NT2/D1 (cell line): Measurements from ENCODE around the gene CDK5R1.

ENCODE experiments used
- SUZ12 ChIP-seq: IDR thresholded peaks from 2 replicates; pipeline ENCODE4 v1.6.1; 2011; ENCODE audit not compliant: insufficient read length, insufficient read depth; ENCODE audit errors: extremely low read depth
- YY1 ChIP-seq: IDR thresholded peaks from 2 replicates; pipeline ENCODE4 v1.6.1; 2011; ENCODE audit not compliant: insufficient read length, insufficient read depth
- ZNF274 ChIP-seq: IDR thresholded peaks from 2 replicates; pipeline ENCODE4 v1.6.1; 2011; ENCODE audit warnings: mild to moderate bottlenecking, low read depth, low read length

DNA sequence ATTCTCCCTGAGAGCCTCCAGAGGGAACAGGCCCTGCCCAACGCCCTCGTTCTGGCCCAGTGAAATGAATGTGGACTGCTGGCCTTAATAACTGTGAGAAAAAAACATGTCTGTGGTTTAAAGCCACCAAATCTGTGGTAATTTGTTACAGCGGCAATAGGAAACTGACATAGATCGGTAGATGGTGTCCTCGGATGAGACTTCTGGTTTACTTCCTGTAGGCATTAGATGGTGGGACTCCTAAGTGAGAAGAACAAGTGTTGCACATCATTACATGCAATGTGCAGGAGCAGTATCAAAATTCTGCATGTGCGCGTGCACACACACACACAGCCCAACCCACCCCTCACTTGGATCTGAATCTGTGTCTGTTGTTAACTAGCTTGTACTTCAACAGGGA, 42.0 kb downstream of the CDK5R1 start:
- TF ChIP-seq YY1 (no peak), ZNF274 (no peak), SUZ12 (no peak)
